ENCODE results near the gene STUB1.

GRCh38 chr16:633336-634050 lies 46.7 kb upstream of the STUB1 start:
- no peak for TF ChIP-seq SUZ12 (IDR thresholded peaks at IDR 0.05)
- no peak for TF ChIP-seq CTBP1 (IDR thresholded peaks at IDR 0.05; ENCODE audit: borderline replicate concordance)
- no peak for TF ChIP-seq HDGF (IDR thresholded peaks at IDR 0.05; ENCODE audit: borderline replicate concordance)

All from HEK293T (cell line).